ENCODE measurements around the gene SETBP1.

Gene SETBP1

DNA sequence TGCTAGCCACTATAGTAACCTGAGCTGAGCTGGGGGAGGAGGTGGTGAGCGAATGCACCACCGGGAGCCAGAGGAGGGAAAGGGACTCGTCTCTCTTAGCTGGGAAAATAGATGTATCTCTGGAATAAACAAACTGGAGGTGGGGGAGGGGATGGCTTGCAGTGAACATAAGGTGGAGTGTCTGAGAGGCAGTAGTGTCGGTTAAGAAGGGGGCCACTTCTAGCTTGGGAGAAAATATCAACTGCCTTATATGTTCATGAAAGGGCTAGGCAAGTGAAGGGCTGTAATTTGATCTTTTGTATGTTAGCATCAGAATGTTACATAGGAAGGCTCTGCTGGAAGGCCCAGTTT is 2.2 kb downstream of the SETBP1 start (continued):
- no peak for TF ChIP-seq PRDM2 (tag by site-specific recombination; IDR thresholded peaks at IDR 0.05; ENCODE audit: borderline replicate concordance)
- no peak for TF ChIP-seq ZNF391 (tag by site-specific recombination; IDR thresholded peaks at IDR 0.05; ENCODE audit: borderline replicate concordance, low read depth)
- TF ChIP-seq ZSCAN30 (tag by site-specific recombination; IDR thresholded peaks at IDR 0.05) = no peak
- TF ChIP-seq ZNF571 (tag by site-specific recombination; IDR thresholded peaks at IDR 0.05) = no peak
- peak; percentile 55 for TF ChIP-seq GLIS1 (tag by site-specific recombination; IDR thresholded peaks at IDR 0.05)
- TF ChIP-seq OSR2 (tag by site-specific recombination; IDR thresholded peaks at IDR 0.05) = no peak
- TF ChIP-seq ZNF510 (tag by site-specific recombination; IDR thresholded peaks at IDR 0.05; ENCODE audit: insufficient replicate concordance) = no peak
- no peak for TF ChIP-seq TSHZ1 (tag by site-specific recombination; IDR thresholded peaks at IDR 0.05; ENCODE audit: borderline replicate concordance)
- TF ChIP-seq PRDM1 (tag by site-specific recombination; IDR thresholded peaks at IDR 0.05) = peak; percentile 63; the same call in 1 of the 2 replicates
- TF ChIP-seq ZNF830 (tag by site-specific recombination; IDR thresholded peaks at IDR 0.05; ENCODE audit: low read depth) = no peak
- TF ChIP-seq ZBTB20 (tag by site-specific recombination; IDR thresholded peaks at IDR 0.05) = no peak
- TF ChIP-seq, protein P1, sequence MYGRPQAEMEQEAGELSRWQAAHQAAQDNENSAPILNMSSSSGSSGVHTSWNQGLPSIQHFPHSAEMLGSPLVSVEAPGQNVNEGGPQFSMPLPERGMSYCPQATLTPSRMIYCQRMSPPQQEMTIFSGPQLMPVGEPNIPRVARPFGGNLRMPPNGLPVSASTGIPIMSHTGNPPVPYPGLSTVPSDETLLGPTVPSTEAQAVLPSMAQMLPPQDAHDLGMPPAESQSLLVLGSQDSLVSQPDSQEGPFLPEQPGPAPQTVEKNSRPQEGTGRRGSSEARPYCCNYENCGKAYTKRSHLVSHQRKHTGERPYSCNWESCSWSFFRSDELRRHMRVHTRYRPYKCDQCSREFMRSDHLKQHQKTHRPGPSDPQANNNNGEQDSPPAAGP (tag by site-specific recombination; IDR thresholded peaks at IDR 0.05) = no peak
- TF ChIP-seq KLF9 (tag by site-specific recombination; IDR thresholded peaks at IDR 0.05; ENCODE audit: low read depth) = no peak

- Histone ChIP-seq H3K36me3 (ENCODE audit: control insufficient read depth in 2 of 2, insufficient read depth in 1 of 2, low read length in 2 of 2) (no peaks in the 10 kb centered on the region), H3K27ac (ENCODE audit: extremely low read depth, low read depth, low read length) (peak overlapping the region; percentile 64), H3K4me1 (ENCODE audit: control insufficient read depth, insufficient read depth, low read length) (peaks cover 25% of the 10 kb centered on the region), H3K9me3 (ENCODE audit: control insufficient read depth, insufficient read depth, low read depth, low read length) (no peaks in the 10 kb centered on the region), H3K4me3 (ENCODE audit: low read depth, low read length) (no peak overlapping the region)
- ChIA-PET CTCF (interaction anchor here (1.2 to 1.5 kb wide), 2 partner anchors 104 to 529 kb away, joined by 3 read pairs; no protein-coding TSS in a partner anchor), POLR2A (no interaction called here)
- TF ChIP-seq, protein P2, sequence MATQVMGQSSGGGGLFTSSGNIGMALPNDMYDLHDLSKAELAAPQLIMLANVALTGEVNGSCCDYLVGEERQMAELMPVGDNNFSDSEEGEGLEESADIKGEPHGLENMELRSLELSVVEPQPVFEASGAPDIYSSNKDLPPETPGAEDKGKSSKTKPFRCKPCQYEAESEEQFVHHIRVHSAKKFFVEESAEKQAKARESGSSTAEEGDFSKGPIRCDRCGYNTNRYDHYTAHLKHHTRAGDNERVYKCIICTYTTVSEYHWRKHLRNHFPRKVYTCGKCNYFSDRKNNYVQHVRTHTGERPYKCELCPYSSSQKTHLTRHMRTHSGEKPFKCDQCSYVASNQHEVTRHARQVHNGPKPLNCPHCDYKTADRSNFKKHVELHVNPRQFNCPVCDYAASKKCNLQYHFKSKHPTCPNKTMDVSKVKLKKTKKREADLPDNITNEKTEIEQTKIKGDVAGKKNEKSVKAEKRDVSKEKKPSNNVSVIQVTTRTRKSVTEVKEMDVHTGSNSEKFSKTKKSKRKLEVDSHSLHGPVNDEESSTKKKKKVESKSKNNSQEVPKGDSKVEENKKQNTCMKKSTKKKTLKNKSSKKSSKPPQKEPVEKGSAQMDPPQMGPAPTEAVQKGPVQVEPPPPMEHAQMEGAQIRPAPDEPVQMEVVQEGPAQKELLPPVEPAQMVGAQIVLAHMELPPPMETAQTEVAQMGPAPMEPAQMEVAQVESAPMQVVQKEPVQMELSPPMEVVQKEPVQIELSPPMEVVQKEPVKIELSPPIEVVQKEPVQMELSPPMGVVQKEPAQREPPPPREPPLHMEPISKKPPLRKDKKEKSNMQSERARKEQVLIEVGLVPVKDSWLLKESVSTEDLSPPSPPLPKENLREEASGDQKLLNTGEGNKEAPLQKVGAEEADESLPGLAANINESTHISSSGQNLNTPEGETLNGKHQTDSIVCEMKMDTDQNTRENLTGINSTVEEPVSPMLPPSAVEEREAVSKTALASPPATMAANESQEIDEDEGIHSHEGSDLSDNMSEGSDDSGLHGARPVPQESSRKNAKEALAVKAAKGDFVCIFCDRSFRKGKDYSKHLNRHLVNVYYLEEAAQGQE (tag by site-specific recombination; IDR thresholded peaks at IDR 0.05) = no peak
- no peak for TF ChIP-seq ZNF621 (tag by site-specific recombination; IDR thresholded peaks at IDR 0.05)
- no peak for TF ChIP-seq TSHZ1 (tag by site-specific recombination; IDR thresholded peaks at IDR 0.05; ENCODE audit: borderline replicate concordance)
- no peak for TF ChIP-seq ZNF280C (tag by site-specific recombination; IDR thresholded peaks at IDR 0.05)
Measured at GRCh38 chr18:44683556-44683955, 2.9 kb downstream of the SETBP1 start.
